NCI-H2081 (cell line): Measurements from ENCODE around the gene CHRNE.

Source experiments
- DNase-seq, 2 experiments: peaks; one replicate each; lab custom pipeline; 2025; lab: John Stamatoyannopoulos, UW

CHRNE gene

DNA sequence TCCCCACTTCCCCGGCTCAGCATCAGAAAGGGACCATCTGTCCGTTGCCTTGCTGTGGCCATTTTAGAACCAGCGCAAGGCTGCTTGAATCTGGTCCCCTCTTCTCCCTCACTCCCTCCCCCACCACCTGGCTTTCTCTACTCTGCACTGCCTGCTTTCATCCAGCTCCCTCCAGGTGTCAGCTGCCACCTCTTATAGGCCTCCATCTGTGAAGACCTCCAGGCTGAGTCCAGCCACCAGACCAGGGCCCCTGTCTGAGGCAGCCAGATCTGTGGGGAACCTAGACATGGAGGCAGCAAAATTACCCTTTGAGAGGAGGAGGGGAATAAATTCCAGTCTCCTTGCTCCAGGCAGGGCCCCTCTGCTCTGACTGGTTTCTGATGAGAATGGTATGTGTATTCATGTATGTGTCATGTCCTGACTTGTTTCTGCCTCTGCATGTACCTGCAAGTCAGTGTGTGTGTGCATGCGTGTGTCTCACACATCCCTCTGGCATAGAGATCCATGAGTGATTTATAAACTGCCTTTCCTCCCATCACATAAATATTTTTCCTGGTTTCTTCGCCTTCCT, 48.7 kb downstream of the CHRNE start:
- DNase-seq: no peak

DNA sequence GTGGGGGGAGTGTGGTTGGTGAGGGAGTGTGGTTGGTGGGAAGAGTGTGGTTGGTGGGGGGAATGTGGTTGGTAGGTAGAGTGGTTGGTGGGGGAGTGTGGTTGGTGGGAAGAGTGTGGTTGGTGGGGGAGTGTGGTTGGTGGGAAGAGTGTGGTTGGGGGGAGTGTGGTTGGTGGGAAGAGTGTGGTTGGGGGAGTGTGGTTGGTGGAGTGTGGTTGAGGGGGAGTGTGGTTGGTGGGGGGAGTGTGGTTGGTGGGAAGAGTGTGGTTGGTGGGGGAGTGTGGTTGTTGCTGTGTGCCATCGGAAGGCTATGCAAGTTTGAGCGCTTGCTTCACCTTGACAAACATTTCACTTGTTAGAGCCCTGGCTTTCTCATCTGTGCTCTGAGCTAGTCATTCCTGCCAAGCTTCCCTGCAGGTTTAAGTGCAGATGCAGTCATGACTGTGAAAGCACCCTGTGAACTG, 49.7 kb downstream of the CHRNE start:
- no peak for DNase-seq

DNA sequence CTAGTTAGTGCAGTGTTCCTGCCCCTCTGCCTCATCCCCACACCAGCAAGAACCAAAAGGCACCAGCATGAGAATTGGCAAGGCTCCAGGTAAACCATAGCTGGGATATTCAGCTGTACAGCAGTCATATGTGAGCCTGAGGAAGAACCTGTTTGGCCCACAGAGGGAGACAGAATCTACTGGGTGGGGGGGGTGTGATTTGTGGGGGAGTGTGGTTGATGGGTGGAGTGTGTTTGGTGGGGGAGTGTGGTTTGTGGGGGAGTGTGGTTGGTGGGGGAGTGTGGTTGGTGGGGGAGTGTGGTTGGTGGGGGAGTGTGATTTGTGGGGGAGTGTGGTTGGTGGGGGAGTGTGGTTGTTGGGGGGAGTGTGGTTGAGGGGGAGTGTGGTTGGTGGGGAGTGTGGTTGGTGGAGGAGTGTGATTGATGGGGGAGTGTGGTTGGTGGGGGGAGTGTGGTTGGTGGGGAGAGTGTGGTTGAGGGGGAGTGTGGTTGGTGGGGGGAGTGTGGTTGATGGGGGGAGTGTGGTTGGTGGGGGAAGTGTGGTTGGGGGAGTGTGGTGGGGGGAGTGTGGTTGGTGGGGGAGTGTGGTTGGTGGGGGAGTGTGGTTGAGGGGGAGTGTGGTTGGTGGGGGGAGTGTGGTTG, 50.2 kb downstream of the CHRNE start:
- DNase-seq: no peak

DNA sequence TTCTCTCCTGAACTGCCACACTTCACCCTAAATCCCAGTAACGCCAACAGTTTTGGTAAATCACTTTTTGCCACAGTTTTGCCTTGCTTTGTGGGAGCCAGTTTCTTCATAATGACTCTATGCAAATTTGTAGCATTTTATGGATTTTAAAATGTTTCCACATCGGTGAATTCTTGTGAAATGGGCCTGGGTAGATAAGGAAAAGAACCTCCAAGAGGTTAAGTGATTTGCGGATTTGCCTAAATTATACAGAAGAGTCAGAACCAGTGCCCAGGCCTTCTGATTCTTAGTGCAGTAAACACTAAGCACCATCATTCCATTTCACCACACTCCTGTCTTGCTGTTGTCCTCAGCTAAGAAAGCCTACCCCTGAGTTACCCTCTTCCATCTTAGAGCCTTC, 51.8 kb downstream of the CHRNE start:
- DNase-seq: no peak

DNA sequence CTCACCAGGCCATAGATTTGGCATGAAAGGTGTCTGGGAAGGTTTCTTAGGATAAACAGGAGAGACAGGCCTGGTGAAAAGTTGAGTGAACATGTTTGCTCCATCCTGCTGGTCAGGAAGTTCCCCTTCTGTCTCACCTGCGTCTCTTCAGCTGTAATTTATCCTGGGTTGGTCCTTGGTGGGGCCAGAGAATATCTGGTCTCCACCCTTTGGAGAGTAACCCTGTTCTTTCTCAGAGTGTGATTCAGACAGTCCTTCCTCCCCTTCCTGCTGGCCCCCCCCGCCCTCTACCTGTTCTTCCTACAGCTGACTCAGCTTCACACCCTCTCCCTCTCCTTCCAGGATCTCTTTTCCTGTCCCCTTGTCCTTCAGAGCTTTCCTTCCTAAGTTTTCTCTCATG, 52.7 kb downstream of the CHRNE start:
- no peak for DNase-seq

DNA sequence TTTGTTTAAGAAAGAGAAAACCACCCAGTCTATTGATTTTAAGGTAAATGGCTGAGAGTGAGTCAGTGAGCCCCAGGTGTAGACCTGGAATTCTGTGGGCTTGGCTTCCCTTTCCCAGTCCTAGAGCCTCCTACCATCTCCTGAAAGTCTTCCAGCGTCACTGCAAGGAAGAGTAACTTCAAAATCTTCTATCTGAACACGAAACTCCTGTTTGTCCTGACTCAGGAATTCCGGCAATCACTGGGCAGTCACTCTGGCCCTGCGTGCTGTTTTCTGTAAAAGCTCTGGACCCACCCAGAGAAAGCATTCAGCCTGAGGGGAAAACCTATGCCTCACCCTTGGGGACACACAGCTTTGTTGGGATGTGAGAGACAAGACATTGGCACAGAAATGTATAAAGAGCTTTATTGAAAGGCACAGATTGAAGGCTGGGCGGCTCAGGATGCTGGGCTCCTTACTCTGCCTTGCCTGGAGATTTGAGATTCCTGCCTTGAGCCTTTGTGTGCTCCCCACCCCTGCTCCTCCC, 53.8 kb downstream of the CHRNE start:
- DNase-seq: no peak
